Neuronal stem cell (in vitro differentiated cells): ENCODE measurements around the gene CTSV.
"Not testable (repeated sequence)": the region's sequence is repeated elsewhere in the genome, so short reads cannot be mapped to it uniquely, and the experiment has no call there.

Experiments
- DNase-seq: peaks from one replicate; pipeline ENCODE4 v3.0.0-alpha.2; 2013; ENCODE audit warnings: low spot score
- H2AFZ ChIP-seq: one replicate; pipeline ENCODE4 v1.6.1; 2013; ENCODE audit warnings: mild to moderate bottlenecking, low read length, inconsistent platforms
- H2AK5ac ChIP-seq: 2 replicates; pipeline ENCODE4 v1.6.1; 2013; ENCODE audit warnings: low read depth, mild to moderate bottlenecking, inconsistent platforms, low read length, moderate library complexity, mixed read lengths
- H2BK120ac ChIP-seq: 2 replicates; pipeline ENCODE4 v1.6.1; 2013; ENCODE audit warnings: low read depth, mild to moderate bottlenecking, inconsistent platforms, low read length, moderate library complexity, mixed read lengths
- H2BK12ac ChIP-seq: one replicate; pipeline ENCODE4 v1.6.1; 2013; ENCODE audit warnings: low read length, inconsistent platforms
- H2BK15ac ChIP-seq: 2 replicates; pipeline ENCODE4 v1.6.1; 2013; ENCODE audit warnings: mild to moderate bottlenecking, low read length, inconsistent platforms, mixed read lengths
- H2BK5ac ChIP-seq: one replicate; pipeline ENCODE4 v1.6.1; 2013; ENCODE audit warnings: inconsistent platforms, mild to moderate bottlenecking, low read length, moderate library complexity
- H3K14ac ChIP-seq: one replicate; pipeline ENCODE4 v1.6.1; 2013; ENCODE audit warnings: low read length, inconsistent platforms
- H3K18ac ChIP-seq: 2 replicates; pipeline ENCODE4 v1.6.1; 2013; ENCODE audit warnings: low read length, inconsistent platforms
- H3K23ac ChIP-seq: 2 replicates; pipeline ENCODE4 v1.6.1; 2013; ENCODE audit warnings: low read depth, mild to moderate bottlenecking, mixed read lengths, low read length, inconsistent platforms; ENCODE audit not compliant: poor library complexity
- H3K27ac ChIP-seq: replicated peaks from 3 replicates; pipeline ENCODE4 v1.5.1; 2013; ENCODE audit warnings: low read length, inconsistent platforms
- H3K27me3 ChIP-seq, 3 experiments: 2 replicates each; pipeline ENCODE4 v1.6.1; 2013; ENCODE audit warnings: low read length in 3 of 3, mild to moderate bottlenecking in 2 of 3, inconsistent platforms in 1 of 3, low read depth in 1 of 3, mixed read lengths in 1 of 3, moderate library complexity in 1 of 3; ENCODE audit not compliant: control insufficient read depth in 3 of 3, insufficient read depth in 3 of 3
- H3K36me3 ChIP-seq, 2 donors: replicated peaks in 1 of 2; 2 replicates each; pipeline ENCODE4 v1.6.1; 2013; ENCODE audit warnings: low read length in 2 of 2; ENCODE audit not compliant: control insufficient read depth in 2 of 2, insufficient read depth in 2 of 2
- H3K4ac ChIP-seq: 2 replicates; pipeline ENCODE4 v1.6.1; 2013; ENCODE audit warnings: inconsistent platforms, mild to moderate bottlenecking, low read length, moderate library complexity
- H3K4me1 ChIP-seq, 2 donors: 1 replicate in 1 of 2; 2 replicates in 1 of 2; pipeline ENCODE4 v1.6.1; 2013; ENCODE audit warnings: low read length in 2 of 2, low read depth in 1 of 2; ENCODE audit not compliant: control insufficient read depth in 2 of 2, insufficient read depth in 1 of 2
- H3K4me2 ChIP-seq: one replicate; pipeline ENCODE4 v1.6.1; 2013; ENCODE audit warnings: mild to moderate bottlenecking, low read length, inconsistent platforms; ENCODE audit not compliant: insufficient read depth, poor library complexity, severe bottlenecking
- H3K4me3 ChIP-seq, 2 donors: 2 replicates each; pipeline ENCODE4 v1.5.1; 2013; ENCODE audit warnings: low read length in 2 of 2, mild to moderate bottlenecking in 2 of 2, inconsistent platforms in 1 of 2, moderate library complexity in 1 of 2
- H3K79me1 ChIP-seq: one replicate; pipeline ENCODE4 v1.6.1; 2013; ENCODE audit warnings: low read depth, mild to moderate bottlenecking, inconsistent platforms, low read length, moderate library complexity
- H3K9ac ChIP-seq: one replicate; pipeline ENCODE4 v1.6.1; 2013; ENCODE audit warnings: mild to moderate bottlenecking, low read depth, low read length, inconsistent platforms; ENCODE audit not compliant: poor library complexity
- H3K9me3 ChIP-seq, 2 donors: replicated peaks in 1 of 2; 2 replicates each; pipeline versions ENCODE3 to v1.6.1; 2013; ENCODE audit warnings: low read length in 2 of 2, mild to moderate bottlenecking in 2 of 2, inconsistent platforms in 1 of 2, low read depth in 1 of 2, mixed read lengths in 1 of 2, moderate library complexity in 1 of 2; ENCODE audit not compliant: control insufficient read depth in 2 of 2, insufficient read depth in 1 of 2
- H4K8ac ChIP-seq: one replicate; pipeline ENCODE4 v1.6.1; 2013; ENCODE audit warnings: low read depth, mild to moderate bottlenecking, inconsistent platforms, low read length, moderate library complexity
- H4K91ac ChIP-seq: one replicate; pipeline ENCODE4 v1.6.1; 2013; ENCODE audit warnings: low read length, low read depth, mild to moderate bottlenecking, inconsistent platforms; ENCODE audit not compliant: poor library complexity
- WGBS, 2 donors: extraction: QIAGEN DNeasy Blood & Tissue Kit; methylation state at CpG; one replicate each; pipeline ENCODE4 v1.1.7; 2013; ENCODE audit warnings: missing lambda C conversion rate in 2 of 2, mixed read lengths in 1 of 2; ENCODE audit not compliant: insufficient read length in 2 of 2, insufficient replicate concordance in 1 of 2; ENCODE audit errors: extremely low coverage in 2 of 2; 5-methylcytosine and 5-hydroxymethylcytosine counted together

Gene CTSV

DNA sequence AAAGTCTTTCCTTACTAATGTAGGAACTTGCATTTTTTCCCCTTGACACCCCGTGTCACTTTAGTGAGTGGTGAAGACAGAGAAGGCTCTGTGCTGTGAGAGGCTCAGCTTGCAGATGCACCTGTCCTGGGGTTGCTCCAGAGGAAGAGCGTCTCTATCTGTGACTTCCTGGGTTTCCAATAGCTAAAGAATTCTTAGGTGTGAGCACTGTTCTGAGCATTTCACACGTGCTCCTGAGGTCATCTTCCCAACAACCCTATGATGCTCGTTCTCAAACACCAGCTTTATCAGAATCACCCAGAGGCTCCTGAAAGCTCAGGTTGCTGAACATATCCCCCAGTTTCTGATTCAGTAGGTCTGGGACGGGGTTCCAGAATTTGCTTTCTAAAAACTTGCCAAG lies 6.4 kb upstream of the CTSV start:
- Histone ChIP-seq H2AFZ (no peak overlapping the region), H3K4ac (no peak overlapping the region), H3K27ac (no peak overlapping the region), H2BK120ac (no peak overlapping the region), H3K4me1 (peaks cover 0 to 3% of the 10 kb centered on the region in 2 donors), H4K91ac (no peak overlapping the region), H3K27me3 (peaks cover 0 to 36% (median 0%) of the 10 kb centered on the region in 3 experiments), H3K14ac (no peak overlapping the region), H4K8ac (no peak overlapping the region), H3K4me3 (no peak overlapping the region), H3K9ac (no peak overlapping the region), H3K18ac (no peak overlapping the region), H3K4me2 (no peak overlapping the region), H3K79me1 (no peaks in the 10 kb centered on the region), H3K36me3 (no peaks in the 10 kb centered on the region), H2AK5ac (no peak overlapping the region), H3K9me3 (peaks cover 0 to 3% of the 10 kb centered on the region in 2 donors), H2BK12ac (no peak overlapping the region), H2BK5ac (no peak overlapping the region), H3K23ac (no peak overlapping the region), H2BK15ac (no peak overlapping the region)
- DNase-seq, result no peak
- no CpG with 5 or more reads among the region's 5 CpGs for WGBS, 2 donors

DNA sequence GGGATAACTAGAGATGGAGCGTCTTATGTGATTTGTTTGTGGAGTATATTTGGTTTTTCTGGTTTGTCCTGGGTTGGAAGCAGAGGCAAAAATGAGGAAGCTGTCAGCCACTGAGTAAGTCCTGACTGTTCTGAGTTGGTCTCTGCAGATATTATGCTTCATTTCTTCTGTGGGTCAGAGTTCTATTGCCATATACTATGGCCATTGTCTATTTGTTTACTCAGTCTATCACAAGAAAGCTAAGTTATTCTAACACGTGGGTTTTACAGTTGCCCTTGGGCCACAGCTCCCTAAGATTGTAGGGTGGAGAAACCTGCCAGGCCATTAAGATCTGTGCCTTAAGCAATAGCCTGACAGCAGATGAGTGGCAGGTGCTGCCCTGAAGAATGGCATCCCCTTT lies 3.0 kb upstream of the CTSV start:
- Histone ChIP-seq H3K18ac (no peak overlapping the region), H3K4ac (no peak overlapping the region), H4K91ac (no peak overlapping the region), H3K9me3 (peaks cover 2 to 3% of the 10 kb centered on the region in 2 donors), H3K14ac (no peak overlapping the region), H2AFZ (no peak overlapping the region), H3K27ac (no peak overlapping the region), H3K4me1 (peaks cover 0 to 7% of the 10 kb centered on the region in 2 donors), H3K27me3 (peaks cover 0 to 37% (median 5%) of the 10 kb centered on the region in 3 experiments), H4K8ac (no peak overlapping the region), H2BK5ac (no peak overlapping the region), H2BK120ac (no peak overlapping the region), H3K79me1 (peaks cover 3% of the 10 kb centered on the region), H3K4me3 (no peak overlapping the region), H3K4me2 (no peak overlapping the region), H2BK12ac (no peak overlapping the region), H3K23ac (no peak overlapping the region), H3K36me3 (peaks cover 0 to 5% of the 10 kb centered on the region in 2 donors), H3K9ac (no peak overlapping the region), H2BK15ac (no peak overlapping the region), H2AK5ac (no peak overlapping the region)
- no peak for DNase-seq
- no CpG with 5 or more reads among the region's 2 CpGs for WGBS, 2 donors

DNA sequence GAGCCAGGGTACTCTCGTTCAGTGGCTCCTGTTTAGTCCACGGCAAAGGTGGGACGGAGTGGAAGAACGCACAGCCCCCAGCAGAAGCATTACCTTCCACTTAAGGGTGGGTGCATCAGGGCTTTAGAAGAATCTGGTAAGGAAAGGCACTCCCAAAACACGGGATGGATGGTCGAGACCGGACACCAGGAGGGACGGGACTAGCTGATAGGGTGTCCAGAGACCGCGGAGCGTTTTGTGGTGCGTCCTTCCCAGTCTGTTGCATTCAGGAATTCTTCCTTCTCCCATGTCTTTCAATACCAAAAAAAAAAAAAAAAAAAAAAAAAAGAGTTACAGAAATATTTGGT lies 545 bp upstream of the CTSV start:
- peaks cover 0 to 5% of the 10 kb centered on the region in 2 donors for H3K4me1 ChIP-seq
- no peak overlapping the region for H4K8ac ChIP-seq
- H3K79me1 ChIP-seq, result peaks cover 3% of the 10 kb centered on the region
- peak overlapping the region; percentile 7 for H2BK5ac ChIP-seq
- no peak overlapping the region for H4K91ac ChIP-seq
- no CpG with 5 or more reads among the region's 12 CpGs for WGBS, 2 donors
- peak overlapping the region; percentile 74 to 81 for H3K4me3 ChIP-seq
- peak overlapping the region; percentile 12 for H3K18ac ChIP-seq
- no peak overlapping the region for H3K4ac ChIP-seq
- no peak overlapping the region for H2AK5ac ChIP-seq
- peak overlapping the region; percentile 100 for H2AFZ ChIP-seq
- H3K14ac ChIP-seq, result no peak overlapping the region
- H3K9me3 ChIP-seq, result peaks cover 2 to 3% of the 10 kb centered on the region in 2 donors
- no peak for DNase-seq
- peaks cover 4 to 10% of the 10 kb centered on the region in 2 donors for H3K36me3 ChIP-seq
- peaks cover 0 to 26% (median 5%) of the 10 kb centered on the region in 3 experiments for H3K27me3 ChIP-seq
- peak overlapping the region; percentile 83 for H3K4me2 ChIP-seq
- no peak overlapping the region for H2BK12ac ChIP-seq
- H3K9ac ChIP-seq, result no peak overlapping the region
- no peak overlapping the region for H3K23ac ChIP-seq
- H2BK120ac ChIP-seq, result peak overlapping the region; percentile 56
- H3K27ac ChIP-seq, result peak overlapping the region; percentile 74
- no peak overlapping the region for H2BK15ac ChIP-seq

DNA sequence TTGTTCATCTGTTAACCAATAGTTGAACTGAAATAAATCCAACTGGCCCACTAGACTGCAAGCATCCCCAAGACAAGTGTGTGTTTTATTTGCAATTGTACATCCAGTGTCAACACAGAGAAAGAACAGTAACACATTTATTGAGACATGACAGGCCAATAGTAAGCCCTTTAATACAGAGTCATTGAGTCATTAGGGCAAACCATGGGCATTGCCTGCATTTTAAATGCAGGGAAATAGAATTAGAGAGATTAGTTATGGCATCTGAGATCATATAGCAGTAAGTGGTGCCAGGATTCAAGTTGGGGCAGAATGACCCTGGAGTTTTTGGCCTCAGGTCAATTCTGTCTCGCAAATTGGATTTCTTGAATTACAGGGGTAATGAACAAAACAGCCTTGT lies 15.4 kb downstream of the CTSV start:
- WGBS, 2 donors, result no CpG with 5 or more reads among the region's 1 CpG

More for the DNA sequence above, 15.4 kb downstream of the CTSV start:
- not testable (repeated sequence) for H2AK5ac ChIP-seq, H3K27me3 ChIP-seq, H3K14ac ChIP-seq, H3K9me3 ChIP-seq, H2BK15ac ChIP-seq, H4K8ac ChIP-seq, H2BK120ac ChIP-seq, H3K18ac ChIP-seq, H2BK12ac ChIP-seq, H3K4ac ChIP-seq, H4K91ac ChIP-seq, DNase-seq, H3K23ac ChIP-seq, H2AFZ ChIP-seq, H3K4me2 ChIP-seq, H3K79me1 ChIP-seq, H3K36me3 ChIP-seq, H3K9ac ChIP-seq, H3K4me1 ChIP-seq, H2BK5ac ChIP-seq, H3K27ac ChIP-seq, H3K4me3 ChIP-seq
